Bronchial epithelial cell (primary cell): ENCODE data around the gene NPTXR. TPM values are rescaled to one million over a fixed set of nuclear protein-coding genes. Genes with fewer than 3 reads are reported as not detected.

Source experiments
- DNase-seq: peaks from one replicate; pipeline ENCODE4 v3.0.0-alpha.2; 2010; ENCODE audit warnings: low read depth
- FAIRE-seq: peaks from 2 replicates; lab custom pipeline; 2011; peaks lifted over from hg19 to GRCh38; lab: Jason Lieb, UNC
- H3K27me3 ChIP-seq: 2 replicates; pipeline ENCODE4 v1.5.1; 2011; ENCODE audit warnings: low read length; ENCODE audit not compliant: control insufficient read depth, insufficient read depth
- H3K36me3 ChIP-seq: 2 replicates; pipeline ENCODE4 v1.5.1; 2011; ENCODE audit warnings: low read length; ENCODE audit not compliant: control insufficient read depth, insufficient read depth
- H3K4me3 ChIP-seq: 2 replicates; pipeline ENCODE4 v1.5.1; 2011; ENCODE audit warnings: mild to moderate bottlenecking, low read depth, low read length, control low read depth
- CTCF ChIP-seq: IDR thresholded peaks from 2 replicates; pipeline ENCODE4 v1.5.1; 2011; ENCODE audit warnings: mild to moderate bottlenecking, moderate library complexity, low read length, control low read depth, inconsistent platforms; ENCODE audit not compliant: insufficient read depth, severe bottlenecking
- total RNA-seq: library from RNA; depleted of rRNA; stranded (reverse); fragments of >200 nt; gene quantifications from 2 replicates; pipeline ENCODE4 v1.2.1, GENCODE V29; 2014

NPTXR gene
- total RNA-seq, 1 donor from 2014 or later = under 0.01 TPM

GRCh38 chr22:38793317-38793716 lies 50.5 kb downstream of the NPTXR start:
- no peak for TF ChIP-seq CTCF
- FAIRE-seq (no peak), DNase-seq (no peak)

GRCh38 chr22:38792833-38793232 lies 51.0 kb downstream of the NPTXR start:
- DNase-seq = peak; percentile 72
- FAIRE-seq = no peak
- no peaks in the 10 kb centered on the region for H3K27me3 ChIP-seq
- TF ChIP-seq CTCF = no peak
- H3K4me3 ChIP-seq = no peak overlapping the region
- H3K36me3 ChIP-seq = peaks cover 2% of the 10 kb centered on the region

More at GRCh38 chr22:38793317-38793716, 50.5 kb downstream of the NPTXR start:
- Histone ChIP-seq H3K4me3 (peak overlapping the region; percentile 82), H3K27me3 (no peaks in the 10 kb centered on the region), H3K36me3 (peaks cover 2% of the 10 kb centered on the region)

GRCh38 chr22:38789606-38790005 lies 54.2 kb downstream of the NPTXR start:
- Histone ChIP-seq H3K36me3 (peaks cover 2% of the 10 kb centered on the region), H3K4me3 (no peak overlapping the region), H3K27me3 (no peaks in the 10 kb centered on the region)
- no peak for DNase-seq
- TF ChIP-seq CTCF = no peak
- FAIRE-seq = peak; percentile 55

GRCh38 chr22:38788846-38789245 lies 55.0 kb downstream of the NPTXR start:
- FAIRE-seq = no peak
- H3K36me3 ChIP-seq = peaks cover 2% of the 10 kb centered on the region
- no peak for TF ChIP-seq CTCF
- H3K4me3 ChIP-seq = no peak overlapping the region
- no peak for DNase-seq
- no peaks in the 10 kb centered on the region for H3K27me3 ChIP-seq

- TF ChIP-seq CTCF = no peak
- peak; percentile 83 for FAIRE-seq
- DNase-seq = peak; percentile 64
Observed at GRCh38 chr22:38788021-38788816, 55.6 kb downstream of the NPTXR start.

More at GRCh38 chr22:38788021-38788816, 55.6 kb downstream of the NPTXR start:
- Histone ChIP-seq H3K36me3 (peaks cover 2% of the 10 kb centered on the region), H3K4me3 (no peak overlapping the region), H3K27me3 (no peaks in the 10 kb centered on the region)
